ENCODE measurements around the gene PRDM16. TPM values are rescaled to one million over a fixed set of nuclear protein-coding genes. Genes with fewer than 3 reads are reported as not detected.

The PRDM16 gene
- total and polyA plus RNA-seq, 2 of the 4 experiments (the other 2 are of a cell fraction), result 0.02 TPM; not detected in 1

- H3K4me2 ChIP-seq (ENCODE audit: low read depth, low read length), result no peak overlapping the region
- no peak overlapping the region for H2BK20ac ChIP-seq (ENCODE audit: low read depth, low read length)
- no peaks in the 10 kb centered on the region; the same call in 1 of the 2 replicates for H3K27me3 ChIP-seq (ENCODE audit: control insufficient read depth, insufficient read depth, low read length)
- ChIA-PET POLR2A (ENCODE audit: unreplicated experiment) (no interaction called here), CTCF (no interaction called here)
- no peak overlapping the region for H4K91ac ChIP-seq (ENCODE audit: insufficient read depth, low read depth, low read length)
- H3K23ac ChIP-seq (ENCODE audit: low read depth, low read length), result no peak overlapping the region
- H3K4ac ChIP-seq (ENCODE audit: low read depth, low read length), result no peak overlapping the region
- in situ Hi-C loops (cut with MboI; ENCODE audit: low sequenced_read_pairs) (no loop called here), dilution Hi-C loops (cut with HindIII; ENCODE audit: low sequenced_read_pairs, unreplicated experiment) (no loop called here), intact Hi-C loops (cut with micrococcal nuclease) (no loop called here)
- no peaks in the 10 kb centered on the region for H3K36me3 ChIP-seq (ENCODE audit: control insufficient read depth, insufficient read depth, low read length)
- H4K5ac ChIP-seq (ENCODE audit: low read depth, low read length), result no peak overlapping the region
- TF ChIP-seq MAFK (IDR thresholded peaks at IDR 0.05; ENCODE audit: low read depth, low read length), result no peak
- no peak for TF ChIP-seq RFX5 (IDR thresholded peaks at IDR 0.05; ENCODE audit: low read depth, low read length)
- no peak for TF ChIP-seq FOS (IDR thresholded peaks at IDR 0.05; ENCODE audit: low read depth, low read length)
- TF ChIP-seq RAD21 (IDR thresholded peaks at IDR 0.05; ENCODE audit: low read length), result no peak
- 79% methylated on average over 12 of the region's 16 CpGs; no CpG with 5 or more reads in 1 of the 2 experiments for WGBS, 2 experiments (ENCODE audit: extremely low coverage in 2 of 2, insufficient read length in 1 of 2)
- H2BK15ac ChIP-seq (ENCODE audit: low read depth, low read length), result no peak overlapping the region
- H2BK120ac ChIP-seq (ENCODE audit: low read depth, low read length), result no peak overlapping the region
- ATAC-seq (ENCODE audit: low read depth), result no peak
- H3K4me3 ChIP-seq (ENCODE audit: insufficient read depth, low read depth, low read length), result no peak overlapping the region
- H2AFZ ChIP-seq (replicated peaks; ENCODE audit: low read length, poor library complexity), result no peak overlapping the region
- no peak overlapping the region for H3K56ac ChIP-seq (ENCODE audit: extremely low read depth, insufficient read depth, low read length)
- DNase-seq, result no peak
- no peak overlapping the region for H3K14ac ChIP-seq (replicated peaks; ENCODE audit: low read depth, low read length)
- H2AK9ac ChIP-seq (replicated peaks; ENCODE audit: low read depth, low read length, poor library complexity), result no peak overlapping the region
- peaks cover 5% of the 10 kb centered on the region; the same call in 1 of the 2 replicates for H3K9me3 ChIP-seq (ENCODE audit: control insufficient read depth, insufficient read depth, low read length)
- H4K8ac ChIP-seq (ENCODE audit: low read depth in 2 of 2, low read length in 2 of 2), result no peak overlapping the region
- H3K79me1 ChIP-seq (ENCODE audit: low read depth in 1 of 2, low read length in 2 of 2), result no peaks in the 10 kb centered on the region
- H4K20me1 ChIP-seq (ENCODE audit: insufficient read depth, low read length), result no peaks in the 10 kb centered on the region
- no peak overlapping the region for H2BK5ac ChIP-seq (ENCODE audit: low read depth, low read length, poor library complexity, severe bottlenecking)
- H3K9ac ChIP-seq (ENCODE audit: low read depth, low read length), result no peak overlapping the region
- BruUV-seq (replicated peaks), result no TSS peak
- no peaks in the 10 kb centered on the region for H3K4me1 ChIP-seq (ENCODE audit: control insufficient read depth, insufficient read depth, low read length)
- no peak overlapping the region for H3K27ac ChIP-seq (ENCODE audit: insufficient read depth, low read length)
- H3K9me1 ChIP-seq (ENCODE audit: insufficient read depth, low read length), result no peaks in the 10 kb centered on the region
- no peak overlapping the region for H2AK5ac ChIP-seq (ENCODE audit: low read depth, low read length)
- no peak overlapping the region for H3K18ac ChIP-seq (ENCODE audit: low read depth, low read length)
These were observed 70.4 kb downstream of the PRDM16 start for GRCh38 chr1:3139451-3139852.
